ENCODE results near the gene GABRD. TPM values are rescaled to one million over a fixed set of nuclear protein-coding genes. Genes with fewer than 3 reads are reported as not detected.

The GABRD gene
- total RNA-seq, 1 experiment from 2014 or later = not detected

- Histone ChIP-seq H3K79me2 (ENCODE audit: low read depth) (no peaks in the 10 kb centered on the region), H3K4me1 (replicated peaks; ENCODE audit: insufficient read depth) (no peaks in the 10 kb centered on the region), H3K27me3 (ENCODE audit: insufficient read depth, low read depth) (peaks cover 90% of the 10 kb centered on the region), H3K27ac (no peak overlapping the region), H3K9me2 (ENCODE audit: insufficient read depth) (no peaks in the 10 kb centered on the region), H4K20me1 (ENCODE audit: insufficient read depth) (no peaks in the 10 kb centered on the region), H2AFZ (no peak overlapping the region), H3K4me2 (no peak overlapping the region), H3K4me3 (no peak overlapping the region), H3K36me3 (ENCODE audit: low read depth) (no peaks in the 10 kb centered on the region), H3F3A (ENCODE audit: insufficient read depth, low read depth) (peaks cover 3% of the 10 kb centered on the region; the same call in 1 of the 2 replicates), H3K9me3 (ENCODE audit: insufficient read depth, low read depth) (no peaks in the 10 kb centered on the region)
- no peak for TF ChIP-seq CTCF (conservative IDR thresholded peaks at IDR 0.05)
- TF ChIP-seq EZH2 (IDR thresholded peaks at IDR 0.05; ENCODE audit: low read depth) = no peak
- POLR2A ChIA-PET (ENCODE audit: unreplicated experiment) = no interaction called here
- intact Hi-C loops (cut with micrococcal nuclease; ENCODE audit: unreplicated experiment) = no loop called here
- CTCF ChIA-PET = no interaction called here
- no peak for DNase-seq
- BruUV-seq (replicated peaks) = no TSS peak
Observed at GRCh38 chr1:2021550-2021949, 2.4 kb downstream of the GABRD start.

- DNase-seq = no peak
- BruUV-seq (replicated peaks) = no TSS peak
- peaks cover 3% of the 10 kb centered on the region; the same call in 1 of the 2 replicates for H3F3A ChIP-seq (ENCODE audit: insufficient read depth, low read depth)
- ChIA-PET CTCF (no interaction called here), POLR2A (ENCODE audit: unreplicated experiment) (no interaction called here)
- H3K4me3 ChIP-seq = no peak overlapping the region
- TF ChIP-seq EZH2 (IDR thresholded peaks at IDR 0.05; ENCODE audit: low read depth) (no peak), CTCF (conservative IDR thresholded peaks at IDR 0.05) (no peak)
- H3K4me2 ChIP-seq = no peak overlapping the region
- no peaks in the 10 kb centered on the region for H3K9me3 ChIP-seq (ENCODE audit: insufficient read depth, low read depth)
- intact Hi-C loops (cut with micrococcal nuclease; ENCODE audit: unreplicated experiment) = no loop called here
- no peak overlapping the region for H3K27ac ChIP-seq
- H4K20me1 ChIP-seq (ENCODE audit: insufficient read depth) = no peaks in the 10 kb centered on the region
- no peaks in the 10 kb centered on the region for H3K36me3 ChIP-seq (ENCODE audit: low read depth)
- H3K79me2 ChIP-seq (ENCODE audit: low read depth) = no peaks in the 10 kb centered on the region
- H3K4me1 ChIP-seq (replicated peaks; ENCODE audit: insufficient read depth) = no peaks in the 10 kb centered on the region
- H3K27me3 ChIP-seq (ENCODE audit: insufficient read depth, low read depth) = peaks cover 89% of the 10 kb centered on the region
- H2AFZ ChIP-seq = no peak overlapping the region
- H3K9me2 ChIP-seq (ENCODE audit: insufficient read depth) = no peaks in the 10 kb centered on the region
Observed at GRCh38 chr1:2022063-2022770, 3.1 kb downstream of the GABRD start.

- intact Hi-C loops (cut with micrococcal nuclease; ENCODE audit: unreplicated experiment) = no loop called here
- Histone ChIP-seq H3F3A (ENCODE audit: insufficient read depth, low read depth) (peaks cover 3% of the 10 kb centered on the region; the same call in 1 of the 2 replicates), H3K4me3 (no peak overlapping the region), H3K27ac (no peak overlapping the region), H2AFZ (no peak overlapping the region), H3K27me3 (ENCODE audit: insufficient read depth, low read depth) (peaks cover 83% of the 10 kb centered on the region), H3K36me3 (ENCODE audit: low read depth) (no peaks in the 10 kb centered on the region), H3K4me2 (no peak overlapping the region), H3K9me2 (ENCODE audit: insufficient read depth) (no peaks in the 10 kb centered on the region), H3K9me3 (ENCODE audit: insufficient read depth, low read depth) (no peaks in the 10 kb centered on the region), H3K79me2 (ENCODE audit: low read depth) (no peaks in the 10 kb centered on the region), H3K4me1 (replicated peaks; ENCODE audit: insufficient read depth) (no peaks in the 10 kb centered on the region), H4K20me1 (ENCODE audit: insufficient read depth) (no peaks in the 10 kb centered on the region)
- no peak for DNase-seq
- ChIA-PET CTCF (no interaction called here), POLR2A (ENCODE audit: unreplicated experiment) (no interaction called here)
- no TSS peak for BruUV-seq (replicated peaks)
- TF ChIP-seq CTCF (conservative IDR thresholded peaks at IDR 0.05) = no peak
- no peak for TF ChIP-seq EZH2 (IDR thresholded peaks at IDR 0.05; ENCODE audit: low read depth)
Observed at GRCh38 chr1:2023187-2023586, 4.0 kb downstream of the GABRD start.

Data from PC-9 (cell line).